HG02840 (cell line): ENCODE results near the gene ALOX5.
A peak's percentile ranks its signal among the peaks of the same experiment; 100 is the strongest.
"Not testable (repeated sequence)": the region's sequence is repeated elsewhere in the genome, so short reads cannot be mapped to it uniquely, and the experiment has no call there.

Experiments used
- ATAC-seq: cut with Tn5 transposase; IDR thresholded peaks from one replicate; pipeline ENCODE4 v1.9.1; 2021; ENCODE audit warnings: mild to moderate bottlenecking, moderate library complexity, moderate number of reproducible peaks; ENCODE audit not compliant: unreplicated experiment, low FRiP score

Gene ALOX5

DNA sequence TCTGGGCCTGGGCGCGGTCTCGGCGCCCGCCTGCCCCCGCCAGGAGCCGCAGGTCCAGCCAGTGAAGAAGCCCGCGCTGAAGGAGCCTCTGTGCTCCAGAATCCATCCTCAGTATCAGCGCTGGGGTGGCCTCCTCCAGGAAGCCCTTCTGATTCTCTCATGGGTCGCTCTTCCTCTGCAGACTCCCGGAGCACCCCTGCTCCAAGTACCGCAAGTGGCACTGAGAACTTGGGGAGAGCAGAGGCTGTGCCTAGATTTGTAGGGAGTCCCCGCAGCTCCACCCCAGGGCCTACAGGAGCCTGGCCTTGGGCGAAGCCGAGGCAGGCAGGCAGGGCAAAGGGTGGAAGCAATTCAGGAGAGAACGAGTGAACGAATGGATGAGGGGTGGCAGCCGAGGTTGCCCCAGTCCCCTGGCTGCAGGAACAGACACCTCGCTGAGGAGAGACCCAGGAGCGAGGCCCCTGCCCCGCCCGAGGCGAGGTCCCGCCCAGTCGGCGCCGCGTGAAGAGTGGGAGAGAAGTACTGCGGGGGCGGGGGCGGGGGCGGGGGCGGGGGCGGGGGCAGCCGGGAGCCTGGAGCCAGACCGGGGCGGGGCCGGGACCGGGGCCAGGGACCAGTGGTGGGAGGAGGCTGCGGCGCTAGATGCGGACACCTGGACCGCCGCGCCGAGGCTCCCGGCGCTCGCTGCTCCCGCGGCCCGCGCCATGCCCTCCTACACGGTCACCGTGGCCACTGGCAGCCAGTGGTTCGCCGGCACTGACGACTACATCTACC lies at the start of gene ALOX5:
TSS of gene ALOX5 (plus strand) at position 641 of the 774 bp plus-strand sequence. CDS start at position 705, 64 bp downstream.
- peak; percentile 42 for ATAC-seq

DNA sequence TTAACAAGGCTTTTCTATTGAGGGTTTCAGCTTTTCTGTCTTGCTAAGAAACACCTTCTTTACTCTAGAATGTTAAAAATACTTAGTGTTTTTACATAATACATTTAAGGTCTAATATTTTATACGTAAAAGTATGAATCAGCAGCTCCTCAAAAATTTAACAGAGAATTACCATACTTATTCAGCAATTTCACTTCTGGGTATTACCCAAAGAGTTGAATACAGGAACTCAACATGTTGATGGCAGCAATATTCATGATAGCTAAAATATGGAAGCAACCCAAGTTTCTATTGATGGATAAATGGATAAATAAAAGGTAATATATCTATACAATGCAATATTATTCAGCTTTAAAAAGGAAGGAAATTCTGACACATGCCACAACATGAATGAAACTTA lies 48.9 kb upstream of the ALOX5 start:
- ATAC-seq: no peak

DNA sequence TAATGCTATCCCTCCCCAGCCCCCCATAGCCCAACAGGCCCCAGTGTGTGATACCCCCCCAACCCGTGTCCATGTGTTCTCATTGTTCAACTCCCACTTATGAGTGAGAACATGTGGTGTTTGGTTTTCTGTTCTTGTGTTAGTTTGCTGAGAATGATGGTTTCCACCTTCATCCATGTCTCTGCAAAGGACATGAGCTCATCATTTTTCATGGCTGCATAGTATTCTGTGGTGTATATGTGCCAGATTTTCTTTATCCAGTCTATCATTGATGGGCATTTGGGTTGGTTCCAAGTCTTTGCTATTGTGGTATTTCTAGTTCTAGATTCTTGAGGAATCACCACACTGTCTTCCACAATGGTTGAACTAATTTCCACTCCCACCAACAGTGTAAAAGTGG lies 47.2 kb upstream of the ALOX5 start:
- not testable (repeated sequence) for ATAC-seq

DNA sequence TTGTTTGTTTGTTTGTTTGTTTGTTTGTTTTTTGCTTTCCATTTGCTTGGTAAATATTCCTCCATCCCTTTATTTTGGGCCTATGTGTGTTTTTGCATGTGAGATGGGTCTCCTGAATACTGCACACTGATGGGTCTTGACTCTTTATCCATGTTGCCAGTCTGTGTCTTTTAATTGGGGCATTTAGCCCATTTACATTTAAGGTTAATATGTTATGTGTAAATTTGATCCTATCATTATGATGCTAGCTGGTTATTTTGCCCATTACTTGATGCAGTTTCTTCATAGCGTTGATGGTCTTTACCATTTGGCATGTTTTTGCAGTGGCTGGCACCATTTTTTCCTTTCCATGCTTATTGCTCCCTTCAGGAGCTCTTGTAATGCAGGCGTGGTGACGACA lies 42.2 kb upstream of the ALOX5 start:
- ATAC-seq: not testable (repeated sequence)

DNA sequence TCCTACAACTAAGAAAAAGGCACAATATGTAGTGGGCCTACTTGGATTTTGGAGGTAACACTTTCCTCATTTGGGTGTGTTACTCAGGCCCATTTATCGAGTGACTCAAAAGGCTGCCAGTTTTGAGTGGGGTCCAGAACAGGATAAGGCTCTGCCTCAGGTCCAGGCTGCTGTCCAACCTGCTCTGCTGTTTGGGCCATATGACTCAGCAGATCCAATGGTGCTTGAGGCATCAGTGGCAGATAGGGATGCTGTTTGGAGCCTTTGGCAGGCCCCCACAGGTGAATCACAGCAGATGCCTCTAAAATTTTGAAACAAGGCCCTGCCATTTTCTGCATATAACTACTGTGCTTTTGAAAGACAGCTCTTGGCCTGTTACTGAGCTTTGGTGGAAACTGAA lies 34.1 kb upstream of the ALOX5 start:
- ATAC-seq: no peak

DNA sequence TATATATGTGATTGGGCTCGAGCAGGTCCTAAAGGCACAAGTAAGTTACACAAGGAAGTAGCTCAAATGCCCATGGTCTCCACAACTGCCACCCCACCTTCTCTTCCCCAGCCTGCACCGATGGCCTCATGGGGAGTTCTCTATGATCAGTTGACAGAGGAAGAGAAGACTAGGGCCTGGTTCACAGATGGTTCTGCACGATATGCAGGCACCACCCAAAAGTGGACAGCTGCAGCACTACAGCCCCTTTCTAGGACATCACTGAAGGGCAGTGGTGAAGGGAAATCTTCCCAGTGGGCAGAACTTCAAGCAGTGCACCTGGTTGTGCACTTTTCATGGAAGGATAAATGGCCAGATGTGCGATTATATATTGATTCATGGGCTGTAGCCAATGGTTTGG lies 33.6 kb upstream of the ALOX5 start:
- not testable (repeated sequence) for ATAC-seq

DNA sequence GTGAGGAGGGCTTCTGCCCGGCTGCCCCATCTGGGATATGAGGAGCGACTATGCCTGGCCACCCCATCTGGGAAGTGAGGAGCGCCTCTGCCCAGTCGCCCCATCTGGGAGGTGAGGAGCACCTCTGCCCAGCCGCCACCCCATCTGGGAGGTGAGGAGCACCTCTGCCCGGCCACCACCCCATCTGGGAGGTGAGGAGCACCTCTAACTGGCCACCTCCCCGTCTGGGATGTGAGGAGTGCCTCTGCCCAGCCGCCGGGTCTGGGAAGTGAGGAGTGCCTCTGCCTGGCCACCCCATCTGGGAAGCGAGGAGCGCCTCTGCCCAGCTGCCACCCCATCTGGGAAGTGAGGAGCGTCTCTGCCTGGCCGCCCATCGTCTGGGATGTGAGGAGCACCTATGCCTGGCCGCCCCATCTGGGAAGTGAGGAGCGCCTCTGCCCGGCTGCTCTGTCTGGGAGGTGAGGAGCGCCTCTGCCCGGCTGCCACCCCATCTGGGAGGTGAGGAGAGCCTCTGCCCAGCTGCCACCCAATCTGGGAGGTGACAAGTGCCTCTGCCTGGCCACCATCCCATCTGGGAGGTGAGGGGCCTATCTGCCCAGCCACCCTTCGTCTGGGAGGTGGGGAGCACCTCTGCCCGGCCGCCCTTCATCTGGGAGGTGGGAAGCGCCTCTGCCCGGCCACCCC lies 27.2 kb upstream of the ALOX5 start:
- ATAC-seq: not testable (repeated sequence)

DNA sequence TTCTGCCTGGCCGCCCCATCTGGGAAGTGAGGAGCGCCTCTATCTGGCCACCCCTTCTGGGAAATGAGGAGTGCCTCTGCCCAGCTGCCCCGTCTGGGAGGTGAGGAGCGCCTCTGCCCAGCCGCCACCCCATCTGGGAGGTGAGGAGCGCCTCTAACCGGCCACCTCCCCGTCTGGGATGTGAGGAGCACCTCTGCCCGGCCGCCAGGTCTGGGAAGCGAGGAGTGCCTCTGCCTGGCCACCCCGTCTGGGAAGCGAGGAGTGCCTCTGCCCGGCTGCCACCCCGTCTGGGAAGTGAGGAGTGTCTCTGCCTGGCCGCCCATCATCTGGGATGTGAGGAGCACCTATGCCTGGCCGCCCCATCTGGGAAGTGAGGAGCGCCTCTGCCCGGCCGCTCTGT lies 26.6 kb upstream of the ALOX5 start:
- not testable (repeated sequence) for ATAC-seq

DNA sequence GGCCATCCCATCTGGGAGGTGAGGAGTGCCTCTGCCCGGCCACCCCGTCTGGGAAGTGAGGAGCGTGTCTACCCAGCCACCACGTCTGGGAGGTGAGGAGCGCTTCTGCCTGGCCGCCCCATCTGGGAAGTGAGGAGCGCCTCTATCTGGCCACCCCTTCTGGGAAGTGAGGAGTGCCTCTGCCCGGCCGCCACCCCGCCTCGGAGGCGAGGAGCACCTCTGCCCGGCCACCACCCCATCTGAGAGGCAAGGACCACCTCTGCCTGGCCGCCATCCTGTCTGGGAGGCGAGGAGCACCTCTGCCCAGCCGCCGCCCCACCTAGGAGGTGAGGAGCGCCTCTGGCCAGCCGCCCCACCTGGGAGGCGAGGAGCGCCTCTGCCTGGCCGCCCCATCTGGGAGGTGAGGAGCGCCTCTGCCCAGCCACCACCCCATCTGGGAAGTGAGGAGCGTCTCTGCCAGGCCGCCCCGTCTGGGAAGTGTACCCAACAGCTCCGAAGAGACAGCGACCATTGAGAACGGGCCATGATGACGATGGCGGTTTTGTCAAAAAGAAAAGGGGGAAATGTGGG lies 25.7 kb upstream of the ALOX5 start:
- ATAC-seq: not testable (repeated sequence)

DNA sequence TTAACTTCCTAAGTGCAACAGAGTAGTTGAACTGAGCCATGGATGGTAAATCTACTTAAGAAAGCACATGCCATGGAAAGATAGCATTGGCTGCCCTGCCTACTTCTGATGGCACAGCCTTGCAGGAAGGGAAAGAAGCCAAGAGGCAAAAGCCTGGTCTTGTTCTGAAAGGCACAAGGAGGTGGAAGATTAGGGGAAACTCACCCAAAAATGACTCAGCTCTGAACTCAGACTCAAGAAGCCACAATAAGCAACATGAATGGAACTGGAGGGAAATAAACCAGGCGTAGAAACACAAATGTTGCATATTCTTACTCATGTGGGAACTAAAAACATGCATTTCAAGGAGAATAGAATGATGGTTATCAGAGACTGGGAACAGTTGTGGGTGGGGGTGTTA lies 20.8 kb upstream of the ALOX5 start:
- ATAC-seq: no peak

DNA sequence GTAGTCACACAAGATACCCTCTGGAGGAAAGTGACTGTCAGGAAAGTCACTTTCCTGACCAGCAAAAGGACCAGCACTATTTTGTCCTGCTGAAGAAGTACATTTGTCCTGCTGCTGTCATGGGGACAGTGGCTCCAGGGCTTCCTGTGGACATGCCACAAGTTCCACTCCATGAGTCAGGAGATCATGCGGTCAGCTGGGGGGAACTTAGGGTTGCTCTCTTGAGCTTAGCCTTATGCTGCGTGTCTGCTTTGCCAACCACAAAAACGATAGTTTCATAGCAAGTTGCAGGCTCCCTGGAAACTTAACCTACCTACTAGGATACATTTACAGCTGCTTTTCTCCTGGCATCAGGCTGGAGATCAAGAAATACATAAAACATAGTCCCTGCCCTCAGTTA lies 19.8 kb upstream of the ALOX5 start:
- no peak for ATAC-seq

DNA sequence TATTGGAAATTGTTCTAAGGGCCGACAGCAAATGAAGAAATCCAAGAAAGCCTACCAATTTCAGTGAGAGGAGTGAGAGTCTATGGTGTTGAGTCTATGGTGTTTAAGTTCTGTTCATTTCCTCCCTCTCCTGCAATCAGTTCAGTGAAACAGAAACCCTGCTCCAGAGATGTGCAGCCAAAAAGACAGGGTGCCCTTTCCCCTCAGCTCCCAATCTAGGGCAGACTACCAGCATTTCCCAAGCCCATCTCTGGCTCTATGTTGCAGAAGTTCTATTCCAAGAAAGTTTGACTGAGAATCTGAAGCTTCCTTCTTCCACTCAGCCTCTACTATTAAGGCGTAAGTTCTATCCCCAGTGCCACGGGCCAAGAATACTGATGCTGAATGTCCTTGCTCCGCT lies 18.5 kb upstream of the ALOX5 start:
- ATAC-seq: no peak

DNA sequence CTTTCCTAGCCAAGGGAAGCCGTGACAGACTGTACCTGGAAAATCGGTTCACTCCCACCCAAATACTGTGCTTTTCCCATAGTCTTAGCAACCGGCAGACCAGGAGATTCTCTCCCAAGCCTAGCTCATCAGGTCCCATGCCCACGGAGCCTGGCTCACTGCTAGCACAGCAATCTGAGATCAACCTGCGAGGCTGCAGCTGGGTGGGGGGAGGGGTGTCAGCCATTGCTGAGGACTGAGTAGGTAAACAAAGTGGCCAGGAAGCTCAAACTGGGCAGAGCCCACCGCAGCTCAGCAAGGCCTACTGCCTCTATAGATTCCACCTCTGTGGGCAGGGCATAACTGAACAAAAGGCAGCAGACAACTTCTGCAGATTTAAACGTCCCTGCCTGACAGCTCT lies 15.1 kb upstream of the ALOX5 start:
- ATAC-seq: not testable (repeated sequence)

DNA sequence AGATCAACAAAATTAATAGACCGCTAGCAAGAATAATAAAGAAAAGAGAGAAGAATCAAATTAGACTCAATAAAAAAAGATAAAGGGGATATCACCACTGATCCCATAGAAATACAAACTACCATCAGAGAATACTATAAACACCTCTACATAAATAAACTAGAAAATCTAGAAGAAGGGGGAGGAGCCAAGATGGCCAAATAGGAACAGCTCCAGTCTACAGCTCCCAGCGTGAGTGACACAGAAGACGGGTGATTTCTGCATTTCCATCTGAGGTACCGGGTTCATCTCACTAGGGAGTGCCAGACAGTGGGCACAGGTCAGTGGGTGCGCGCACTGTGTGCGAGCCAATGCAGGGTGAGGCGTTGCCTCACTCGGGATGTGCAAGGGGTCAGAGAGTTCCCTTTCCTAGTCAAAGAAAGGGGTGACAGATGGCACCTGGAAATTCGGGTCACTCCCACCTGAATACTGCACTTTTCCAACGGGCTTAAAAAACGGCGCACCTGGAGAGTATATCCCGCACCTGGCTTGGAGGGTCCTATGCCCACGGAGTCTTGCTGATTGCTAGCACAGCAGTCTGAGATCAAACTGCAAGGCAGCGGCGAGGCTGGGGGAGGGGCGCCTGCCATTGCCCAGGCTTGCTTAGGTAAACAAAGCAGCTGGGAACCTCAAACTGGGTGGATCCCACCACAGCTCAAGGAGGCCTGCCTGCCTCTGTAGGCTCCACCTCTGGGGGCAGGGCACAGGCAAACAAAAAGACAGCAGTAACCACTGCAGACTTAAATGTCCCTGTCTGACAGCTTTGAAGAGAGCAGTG lies 11.8 kb upstream of the ALOX5 start:
- not testable (repeated sequence) for ATAC-seq

DNA sequence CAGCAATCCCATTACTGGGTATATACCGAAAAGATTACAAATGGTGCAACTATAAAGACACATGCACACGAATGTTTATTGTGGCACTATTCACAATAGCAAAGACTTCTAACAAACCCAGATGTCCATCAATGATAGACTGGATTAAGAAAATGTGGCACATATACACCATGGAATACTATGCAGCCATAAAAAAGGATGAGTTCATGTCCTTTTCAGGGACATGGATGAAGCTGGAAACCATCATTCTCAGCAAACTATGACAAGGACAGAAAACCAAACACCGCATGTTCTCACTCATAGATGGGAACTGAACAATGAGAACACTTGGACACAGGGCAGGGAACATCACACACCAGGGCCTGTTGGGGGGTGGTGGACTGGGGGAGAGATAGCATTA lies 6.4 kb upstream of the ALOX5 start:
- ATAC-seq: not testable (repeated sequence)

DNA sequence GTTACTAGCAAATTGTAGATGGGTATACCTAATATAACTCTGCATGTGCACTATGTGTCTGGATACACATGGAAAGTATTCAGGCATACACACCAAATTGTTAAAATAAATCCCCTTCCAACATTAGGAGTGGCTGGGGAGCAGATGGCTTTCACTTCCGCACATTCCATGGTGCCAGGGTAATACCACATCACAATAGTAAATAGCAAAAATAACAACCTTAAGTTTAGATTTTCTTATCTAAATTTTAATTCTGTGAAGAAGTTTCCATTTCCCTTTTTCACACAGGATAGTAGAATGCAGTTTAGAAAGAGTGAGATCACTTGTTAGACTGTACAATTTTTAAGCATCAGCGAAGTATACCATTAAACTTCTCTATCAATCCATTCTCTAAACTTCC lies 5.8 kb upstream of the ALOX5 start:
- no peak for ATAC-seq

DNA sequence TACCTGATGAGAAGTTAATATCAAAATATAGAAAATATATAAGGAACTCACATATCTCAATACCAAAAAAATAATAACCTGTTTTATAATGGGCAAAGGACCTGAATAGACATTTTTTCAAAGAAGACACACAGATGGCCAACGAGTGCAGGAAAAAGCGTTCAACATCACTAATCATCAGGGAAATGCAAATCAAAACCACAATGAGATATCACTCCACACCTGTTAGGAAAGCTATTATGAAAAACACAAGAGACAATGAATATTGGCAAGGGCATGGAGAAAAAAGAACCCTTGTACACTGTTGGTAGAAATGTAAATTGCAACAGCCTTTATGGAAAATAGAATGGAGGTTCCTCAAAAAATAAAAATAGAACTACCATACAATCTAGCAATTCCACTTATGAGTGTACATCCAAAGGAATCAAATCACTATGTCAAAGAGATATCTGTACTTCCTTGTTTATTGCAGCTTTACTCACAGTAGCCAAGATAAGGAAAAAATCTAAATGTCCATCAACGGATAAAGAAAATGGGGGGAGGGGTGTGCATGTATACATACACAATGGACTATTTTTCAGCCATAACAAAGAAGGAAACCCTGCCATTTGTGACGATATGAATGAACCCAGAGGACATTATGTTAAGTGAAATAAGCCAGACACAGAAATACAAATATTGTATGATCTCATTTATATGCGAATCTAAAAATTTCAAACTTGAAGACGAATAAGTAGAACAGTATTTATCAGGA lies 3.6 kb upstream of the ALOX5 start:
- ATAC-seq: no peak

DNA sequence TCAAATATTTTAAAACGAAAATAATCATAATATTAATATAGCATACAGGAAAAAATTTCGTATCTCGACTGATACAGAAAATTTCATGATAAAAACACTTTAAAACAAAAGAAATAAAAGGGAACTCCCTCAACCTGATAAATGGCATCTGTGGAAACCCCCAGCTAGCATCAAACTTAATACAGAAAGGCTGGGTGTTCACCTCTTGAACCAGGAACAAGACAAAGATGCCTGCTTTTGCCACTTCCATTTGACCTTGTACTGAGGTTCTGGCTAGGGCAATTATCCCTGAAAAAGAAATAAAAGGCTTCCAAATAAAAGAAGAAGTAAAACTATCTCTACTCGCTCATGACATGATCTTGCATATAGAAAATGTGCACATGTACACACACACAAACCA lies 2.5 kb upstream of the ALOX5 start:
- ATAC-seq: no peak

DNA sequence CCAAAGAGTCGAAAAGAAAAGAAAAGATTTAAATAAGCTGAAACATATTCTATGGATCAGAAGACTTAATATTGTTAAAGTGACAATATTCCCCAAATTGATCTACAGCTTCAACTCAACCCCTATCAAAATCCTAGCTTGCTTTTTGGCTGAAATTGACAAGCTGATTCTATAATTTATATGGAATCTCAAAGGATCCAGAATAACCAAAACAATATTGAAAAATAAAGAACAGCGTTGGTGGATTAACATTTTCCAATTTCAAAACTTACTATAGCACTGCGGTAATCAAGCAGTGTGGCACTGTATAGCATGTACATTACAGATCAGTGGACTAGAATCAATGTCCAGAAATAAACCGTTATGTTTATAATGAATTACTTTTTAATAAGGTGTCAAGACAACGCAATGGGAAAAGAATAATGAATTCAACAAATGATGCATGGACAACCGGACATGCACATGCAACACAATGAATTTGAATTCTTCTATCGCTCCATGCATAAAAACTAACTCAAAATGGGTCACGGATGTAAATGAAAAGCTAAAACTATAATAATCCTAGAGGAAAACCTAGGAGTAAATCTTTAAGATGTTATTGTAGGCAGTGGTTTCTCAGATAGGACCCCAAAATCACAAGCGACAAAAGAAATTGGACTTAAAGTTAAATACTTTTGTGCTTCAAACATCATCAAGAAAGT lies 1.6 kb upstream of the ALOX5 start:
- no peak for ATAC-seq
